GM19193 (cell line): Measurements from ENCODE around the gene NEXMIF.

ENCODE experiments used
- POLR2A ChIP-seq: IDR thresholded peaks from 4 replicates; pipeline ENCODE4 v1.6.1; 2011; ENCODE audit not compliant: insufficient read depth, insufficient read length; ENCODE audit errors: extremely low read depth

NEXMIF gene

GRCh38 chrX:74800062-74800461 is 125.2 kb downstream of the NEXMIF start:
- no peak for TF ChIP-seq POLR2A

DNA sequence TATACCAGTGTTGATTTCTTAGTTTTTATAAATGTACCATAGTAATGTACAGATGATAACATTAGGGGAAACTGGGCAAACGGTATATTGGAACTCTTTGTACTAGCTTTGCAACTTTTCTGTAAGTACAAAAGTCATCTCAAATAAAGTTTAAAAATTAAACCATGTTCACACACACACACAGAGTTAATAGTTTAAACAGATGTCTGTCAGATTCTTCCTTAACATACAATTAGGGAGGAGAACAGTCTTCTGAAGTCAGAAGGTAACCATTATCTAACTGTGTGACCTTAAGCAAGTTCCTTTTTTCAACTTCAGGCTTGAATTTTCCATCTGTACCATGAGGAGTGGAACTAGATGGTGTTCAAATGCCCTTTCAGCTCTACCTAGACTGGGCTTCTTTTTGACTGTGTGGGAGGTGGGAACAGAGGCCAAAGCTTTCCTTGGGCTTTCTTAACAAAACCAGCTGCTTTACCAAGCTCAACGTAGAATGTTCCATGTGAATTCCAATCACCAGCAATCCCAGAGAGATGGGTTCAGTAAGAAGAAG is 127.8 kb downstream of the NEXMIF start:
- TF ChIP-seq POLR2A: no peak

- no peak for TF ChIP-seq POLR2A
Observed at GRCh38 chrX:74788545-74789086, 136.6 kb downstream of the NEXMIF start.

DNA sequence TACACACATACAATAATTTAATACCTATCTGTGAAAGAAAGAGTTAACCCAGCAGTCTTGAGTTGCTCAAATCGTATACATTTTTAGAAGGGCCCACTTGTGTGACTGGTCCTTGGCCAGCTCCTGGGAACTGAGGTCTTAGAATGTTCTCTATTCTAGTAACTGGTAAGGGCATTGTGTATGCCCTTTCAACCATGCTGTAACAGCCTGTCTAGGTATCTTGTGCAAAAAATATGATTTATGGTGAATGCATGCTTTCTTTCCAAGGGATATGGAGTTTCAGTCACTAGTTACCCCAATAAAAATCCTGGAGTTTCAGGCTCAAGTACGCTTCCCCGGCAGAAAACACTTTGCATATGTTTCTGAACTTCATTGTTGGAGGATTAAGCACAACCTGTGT is 140.6 kb downstream of the NEXMIF start:
- TF ChIP-seq POLR2A: no peak

DNA sequence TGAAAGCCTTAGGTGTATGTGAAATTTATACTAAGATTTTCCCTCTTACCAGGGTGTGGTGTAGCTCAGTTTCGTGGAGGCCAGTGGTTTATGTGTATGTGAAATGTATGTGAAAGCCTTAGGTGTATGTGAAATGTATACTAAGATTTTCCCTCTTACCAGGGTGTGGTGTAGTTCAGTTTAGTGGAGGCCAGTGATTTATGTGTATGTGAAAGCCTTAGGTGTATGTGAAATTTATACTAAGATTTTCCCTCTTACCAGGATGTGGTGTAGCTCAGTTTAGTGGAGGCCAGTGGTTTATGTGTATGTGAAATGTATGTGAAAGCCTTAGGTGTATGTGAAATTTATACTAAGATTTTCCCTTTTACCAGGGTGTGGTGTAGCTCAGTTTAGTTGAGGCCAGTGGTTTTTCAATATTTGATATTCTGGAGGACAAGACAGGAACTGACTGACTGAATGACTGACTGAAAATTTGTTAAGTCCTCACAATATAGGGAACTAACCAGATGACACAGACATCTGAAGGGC is 143.7 kb downstream of the NEXMIF start:
- TF ChIP-seq POLR2A: no peak

- TF ChIP-seq POLR2A: no peak
Observed at GRCh38 chrX:74779175-74779574, 146.1 kb downstream of the NEXMIF start.

GRCh38 chrX:74774988-74775387 is 150.3 kb downstream of the NEXMIF start:
- no peak for TF ChIP-seq POLR2A

DNA sequence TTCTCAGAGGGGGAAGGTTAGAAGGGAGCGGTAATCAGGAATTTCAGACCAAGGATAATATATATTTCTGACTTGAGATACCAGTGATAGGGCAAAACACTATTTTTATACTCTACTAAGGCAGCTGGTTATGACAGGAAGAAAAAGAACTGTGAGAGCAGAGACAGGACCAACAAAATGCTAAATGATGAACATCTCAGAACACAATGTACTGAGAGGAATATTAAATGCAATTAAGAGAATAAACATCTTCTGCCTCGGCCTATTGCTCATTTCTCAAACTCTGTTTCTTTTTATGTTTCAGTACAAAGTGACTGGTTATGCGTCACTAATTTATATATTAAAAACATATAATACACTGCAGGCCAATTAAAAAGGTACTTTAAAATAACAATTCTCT is 188.8 kb downstream of the NEXMIF start:
- TF ChIP-seq POLR2A: no peak

- TF ChIP-seq POLR2A: no peak
Observed at GRCh38 chrX:74705269-74705668, 220.0 kb downstream of the NEXMIF start.

- TF ChIP-seq POLR2A: no peak
Observed at GRCh38 chrX:74684466-74684865, 240.8 kb downstream of the NEXMIF start.
